H9 (cell line): ENCODE measurements around the gene CLEC16A. TPM values are rescaled to one million over a fixed set of nuclear protein-coding genes. Genes with fewer than 3 reads are reported as not detected.

ENCODE experiments used
- DNase-seq: peaks from one replicate; pipeline ENCODE4 v3.0.0-alpha.2; 2017
- H2AFZ ChIP-seq: one replicate; pipeline ENCODE4 v1.6.1; 2013; ENCODE audit warnings: mild to moderate bottlenecking, low read length, control low read depth, moderate library complexity
- H2AK5ac ChIP-seq: 2 replicates; pipeline ENCODE4 v1.6.1; 2013; ENCODE audit warnings: low read length, control low read depth, mixed read lengths; ENCODE audit not compliant: insufficient read length
- H2BK120ac ChIP-seq: one replicate; pipeline ENCODE4 v1.6.1; 2013; ENCODE audit warnings: low read depth, mild to moderate bottlenecking, low read length, control low read depth, inconsistent platforms; ENCODE audit not compliant: poor library complexity, severe bottlenecking
- H2BK12ac ChIP-seq: 2 replicates; pipeline ENCODE4 v1.6.1; 2013; ENCODE audit warnings: low read length, control low read depth, mixed read lengths, low read depth; ENCODE audit not compliant: insufficient read length
- H2BK15ac ChIP-seq: 2 replicates; pipeline ENCODE4 v1.6.1; 2013; ENCODE audit warnings: low read depth, low read length, control low read depth
- H2BK20ac ChIP-seq: one replicate; pipeline ENCODE4 v1.6.1; 2013; ENCODE audit warnings: low read depth, mild to moderate bottlenecking, low read length, control low read depth, inconsistent platforms; ENCODE audit not compliant: poor library complexity, severe bottlenecking
- H2BK5ac ChIP-seq: 2 replicates; pipeline ENCODE4 v1.6.1; 2013; ENCODE audit warnings: low read length, control low read depth, mixed read lengths; ENCODE audit not compliant: insufficient read length
- H3K14ac ChIP-seq: 2 replicates; pipeline ENCODE4 v1.6.1; 2013; ENCODE audit warnings: low read length, control low read depth; ENCODE audit not compliant: insufficient read depth
- H3K18ac ChIP-seq: 2 replicates; pipeline ENCODE4 v1.6.1; 2013; ENCODE audit warnings: low read depth, mild to moderate bottlenecking, mixed read lengths, low read length, control low read depth; ENCODE audit not compliant: insufficient read length
- H3K23ac ChIP-seq: 2 replicates; pipeline ENCODE4 v1.6.1; 2013; ENCODE audit warnings: low read length, control low read depth, mixed read lengths, low read depth; ENCODE audit not compliant: insufficient read length
- H3K23me2 ChIP-seq: 2 replicates; pipeline ENCODE4 v1.6.1; 2013; ENCODE audit warnings: low read depth, mild to moderate bottlenecking, mixed read lengths, low read length, control low read depth; ENCODE audit not compliant: insufficient read length, poor library complexity, severe bottlenecking
- H3K27ac ChIP-seq: 2 replicates; pipeline ENCODE4 v1.5.1; 2013; ENCODE audit warnings: low read length, control low read depth, mixed read lengths, low read depth; ENCODE audit not compliant: insufficient read length
- H3K27me3 ChIP-seq: 2 replicates; pipeline ENCODE4 v1.6.1; 2013; ENCODE audit warnings: low read length, control low read depth, inconsistent platforms; ENCODE audit not compliant: insufficient read depth
- H3K4ac ChIP-seq: 2 replicates; pipeline ENCODE4 v1.6.1; 2013; ENCODE audit warnings: low read depth, mild to moderate bottlenecking, control low read depth, inconsistent platforms, low read length, moderate library complexity
- H3K4me1 ChIP-seq: 2 replicates; pipeline ENCODE4 v1.6.1; 2013; ENCODE audit warnings: low read length, control low read depth, inconsistent platforms; ENCODE audit not compliant: insufficient read depth
- H3K4me2 ChIP-seq: 2 replicates; pipeline ENCODE4 v1.6.1; 2013; ENCODE audit warnings: low read length, control low read depth, mixed read lengths; ENCODE audit not compliant: insufficient read length, insufficient read depth
- H3K56ac ChIP-seq: 2 replicates; pipeline ENCODE4 v1.6.1; 2013; ENCODE audit warnings: low read depth, mild to moderate bottlenecking, mixed read lengths, low read length, control low read depth; ENCODE audit not compliant: insufficient read length
- H3K79me1 ChIP-seq: 2 replicates; pipeline ENCODE4 v1.6.1; 2013; ENCODE audit warnings: low read depth, mild to moderate bottlenecking, moderate library complexity, low read length, control low read depth, inconsistent platforms; ENCODE audit not compliant: insufficient read depth, poor library complexity, severe bottlenecking
- H3K79me2 ChIP-seq: 2 replicates; pipeline ENCODE4 v1.6.1; 2013; ENCODE audit warnings: low read length, control low read depth, inconsistent platforms; ENCODE audit not compliant: insufficient read depth
- H3K9ac ChIP-seq: 2 replicates; pipeline ENCODE4 v1.6.1; 2013; ENCODE audit warnings: low read length, control low read depth, mixed read lengths; ENCODE audit not compliant: insufficient read length; ENCODE audit errors: extremely low read depth
- H3K9me3 ChIP-seq: one replicate; pipeline ENCODE4 v1.6.1; 2013; ENCODE audit warnings: low read depth, low read length, inconsistent platforms; ENCODE audit not compliant: control insufficient read depth
- H3T11ph ChIP-seq: one replicate; pipeline ENCODE4 v1.6.1; 2013; ENCODE audit warnings: mild to moderate bottlenecking, low read length, control low read depth, inconsistent platforms
- H4K20me1 ChIP-seq: one replicate; pipeline ENCODE4 v1.6.1; 2013; ENCODE audit not compliant: control insufficient read depth, insufficient read length, insufficient read depth
- H4K5ac ChIP-seq: 2 replicates; pipeline ENCODE4 v1.6.1; 2013; ENCODE audit warnings: low read depth, mild to moderate bottlenecking, mixed read lengths, low read length, control low read depth; ENCODE audit not compliant: insufficient read length
- H4K8ac ChIP-seq: replicated peaks from 2 replicates; pipeline ENCODE4 v1.6.1; 2013; ENCODE audit warnings: low read length, control low read depth, mixed read lengths, low read depth; ENCODE audit not compliant: insufficient read length
- H4K91ac ChIP-seq: 2 replicates; pipeline ENCODE4 v1.6.1; 2013; ENCODE audit warnings: low read depth, mild to moderate bottlenecking, moderate library complexity, mixed read lengths, low read length, control low read depth; ENCODE audit not compliant: insufficient read length
- H3K27ac Mint-ChIP-seq, 3 experiments: 2 replicates in 2 of 3; 3 replicates in 1 of 3; pipeline ENCODE4 v1.8.0; 2020 to 2021; ENCODE audit warnings: mixed read lengths in 3 of 3, mild to moderate bottlenecking in 1 of 3, moderate library complexity in 1 of 3
- H3K27me3 Mint-ChIP-seq: 2 replicates; pipeline ENCODE4 v1.8.0; 2021; ENCODE audit warnings: low read depth, mild to moderate bottlenecking, moderate library complexity, mixed read lengths
- H3K36me3 Mint-ChIP-seq, 3 experiments: 2 replicates in 2 of 3; 3 replicates in 1 of 3; pipeline ENCODE4 v1.8.0; 2020 to 2021; ENCODE audit warnings: low read depth in 3 of 3, mixed read lengths in 3 of 3; ENCODE audit not compliant: insufficient read depth in 1 of 3
- H3K4me1 Mint-ChIP-seq, 2 experiments: 2 replicates each; pipeline ENCODE4 v1.8.0; 2020; ENCODE audit warnings: mixed read lengths in 2 of 2
- H3K4me3 Mint-ChIP-seq, 2 experiments: 2 replicates in 1 of 2; 3 replicates in 1 of 2; pipeline ENCODE4 v1.8.0; 2020 to 2021; ENCODE audit warnings: mild to moderate bottlenecking in 2 of 2, mixed read lengths in 2 of 2, moderate library complexity in 1 of 2
- H3K9me3 Mint-ChIP-seq, 2 experiments: 2 replicates in 1 of 2; 3 replicates in 1 of 2; pipeline ENCODE4 v1.8.0; 2020; ENCODE audit warnings: mild to moderate bottlenecking in 2 of 2, mixed read lengths in 2 of 2, moderate library complexity in 1 of 2
- WGBS: extraction: QIAGEN DNeasy Blood & Tissue Kit; methylation state at CpG from one replicate; pipeline ENCODE4 v1.1.7; 2013; ENCODE audit warnings: missing lambda C conversion rate, low lambda C conversion rate, mixed read lengths; ENCODE audit not compliant: insufficient read length; ENCODE audit errors: extremely low coverage; 5-methylcytosine and 5-hydroxymethylcytosine counted together
- total RNA-seq: library from RNA; stranded (reverse); gene quantifications from 2 replicates; pipeline ENCODE4 v1.2.1, GENCODE V29; 2021
- TF ChIP-seq, protein P1 (sequence below): fragments of 200-600 bp; sonication (generic); conservative IDR thresholded peaks from 3 replicates; pipeline ENCODE4 v1.8.0; 2021; ENCODE audit warnings: antibody characterized with exemption, mild to moderate bottlenecking

CLEC16A gene
- total RNA-seq, 1 experiment from 2014 or later = 15.2 TPM

GRCh38 chr16:11032922-11033291, 88.5 kb downstream of the CLEC16A start:
- H2BK20ac ChIP-seq = no peak overlapping the region
- H4K20me1 ChIP-seq = no peaks in the 10 kb centered on the region
- H2BK120ac ChIP-seq = no peak overlapping the region
- no peak overlapping the region for H3K23ac ChIP-seq
- H3K4me1 ChIP-seq = no peaks in the 10 kb centered on the region
- H3K27me3 ChIP-seq = no peaks in the 10 kb centered on the region
- H2AFZ ChIP-seq = no peak overlapping the region
- no peaks in the 10 kb centered on the region for H3K79me1 ChIP-seq
- peaks cover 1% of the 10 kb centered on the region; the same call in 1 of the 2 replicates for H3K27me3 Mint-ChIP-seq
- no peak overlapping the region for H4K91ac ChIP-seq
- no peaks in the 10 kb centered on the region for H3K23me2 ChIP-seq
- no peak overlapping the region for H3K9ac ChIP-seq
- H3K36me3 Mint-ChIP-seq = peaks cover 4 to 21% (median 13%) of the 10 kb centered on the region in 3 experiments; a peak in 6 of 7 replicates
- H3K18ac ChIP-seq = no peak overlapping the region
- TF ChIP-seq, protein P1, sequence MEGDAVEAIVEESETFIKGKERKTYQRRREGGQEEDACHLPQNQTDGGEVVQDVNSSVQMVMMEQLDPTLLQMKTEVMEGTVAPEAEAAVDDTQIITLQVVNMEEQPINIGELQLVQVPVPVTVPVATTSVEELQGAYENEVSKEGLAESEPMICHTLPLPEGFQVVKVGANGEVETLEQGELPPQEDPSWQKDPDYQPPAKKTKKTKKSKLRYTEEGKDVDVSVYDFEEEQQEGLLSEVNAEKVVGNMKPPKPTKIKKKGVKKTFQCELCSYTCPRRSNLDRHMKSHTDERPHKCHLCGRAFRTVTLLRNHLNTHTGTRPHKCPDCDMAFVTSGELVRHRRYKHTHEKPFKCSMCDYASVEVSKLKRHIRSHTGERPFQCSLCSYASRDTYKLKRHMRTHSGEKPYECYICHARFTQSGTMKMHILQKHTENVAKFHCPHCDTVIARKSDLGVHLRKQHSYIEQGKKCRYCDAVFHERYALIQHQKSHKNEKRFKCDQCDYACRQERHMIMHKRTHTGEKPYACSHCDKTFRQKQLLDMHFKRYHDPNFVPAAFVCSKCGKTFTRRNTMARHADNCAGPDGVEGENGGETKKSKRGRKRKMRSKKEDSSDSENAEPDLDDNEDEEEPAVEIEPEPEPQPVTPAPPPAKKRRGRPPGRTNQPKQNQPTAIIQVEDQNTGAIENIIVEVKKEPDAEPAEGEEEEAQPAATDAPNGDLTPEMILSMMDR = no peak
- H3K9me3 ChIP-seq = no peaks in the 10 kb centered on the region
- H3K9me3 Mint-ChIP-seq = peaks cover 0 to 3% of the 10 kb centered on the region in 2 experiments; a peak in 1 of 5 replicates
- no peak for DNase-seq
- no peak overlapping the region for H3K4ac ChIP-seq
- peaks cover 11 to 14% of the 10 kb centered on the region in 2 experiments for H3K4me1 Mint-ChIP-seq
- H2BK12ac ChIP-seq = no peak overlapping the region
- H3K14ac ChIP-seq = no peak overlapping the region
- no peaks in the 10 kb centered on the region for H3K79me2 ChIP-seq
- H4K5ac ChIP-seq = no peak overlapping the region
- no peak overlapping the region for H3T11ph ChIP-seq
- no peak overlapping the region for H4K8ac ChIP-seq
- H2BK5ac ChIP-seq = no peak overlapping the region
- no peak overlapping the region for H3K4me3 Mint-ChIP-seq
- no CpG with 5 or more reads among the region's 7 CpGs for WGBS
- H2AK5ac ChIP-seq = no peak overlapping the region
- H3K4me2 ChIP-seq = no peak overlapping the region
- peak overlapping the region in 1 of 3 experiments; percentile 68; a peak in 2 of 7 replicates for H3K27ac Mint-ChIP-seq
- no peak overlapping the region for H3K27ac ChIP-seq
- no peak overlapping the region for H2BK15ac ChIP-seq
- no peak overlapping the region for H3K56ac ChIP-seq
